HPDE6-E6E7 (cell line): ENCODE results near the gene SLC25A47.
"Not testable (repeated sequence)": the region's sequence is repeated elsewhere in the genome, so short reads cannot be mapped to it uniquely, and the experiment has no call there.

ENCODE experiments used
- DNase-seq: peaks from one replicate; pipeline ENCODE4 v3.0.0; 2011; ENCODE audit warnings: missing footprints; ENCODE audit errors: extremely low spot score

SLC25A47 gene

GRCh38 chr14:100323121-100323941 is at the start of gene SLC25A47:
TSS of gene SLC25A47 (plus strand) at chr14:100323339. CDS start at chr14:100323415, 76 bp downstream.
- no peak for DNase-seq

GRCh38 chr14:100274250-100274649 is 48.9 kb upstream of the SLC25A47 start:
- DNase-seq: no peak

- DNase-seq: no peak
Observed at GRCh38 chr14:100275214-100275613, 47.9 kb upstream of the SLC25A47 start.

- DNase-seq: no peak
Observed at GRCh38 chr14:100278702-100279101, 44.4 kb upstream of the SLC25A47 start.

GRCh38 chr14:100279133-100279532 is 44.0 kb upstream of the SLC25A47 start:
- no peak for DNase-seq

- DNase-seq: no peak
Observed at GRCh38 chr14:100279563-100279962, 43.6 kb upstream of the SLC25A47 start.

GRCh38 chr14:100281286-100282082 is 41.7 kb upstream of the SLC25A47 start:
- DNase-seq: no peak

GRCh38 chr14:100282083-100282350 is 41.1 kb upstream of the SLC25A47 start:
- DNase-seq: no peak

- peak; percentile 37 for DNase-seq
Observed at GRCh38 chr14:100282766-100283419, 40.2 kb upstream of the SLC25A47 start.

- not testable (repeated sequence) for DNase-seq
Observed at GRCh38 chr14:100283436-100283835, 39.7 kb upstream of the SLC25A47 start.

- DNase-seq: no peak
Observed at GRCh38 chr14:100283984-100284881, 38.9 kb upstream of the SLC25A47 start.

GRCh38 chr14:100285021-100285912 is 37.9 kb upstream of the SLC25A47 start:
- peak; percentile 79 for DNase-seq

GRCh38 chr14:100285913-100286400 is 37.2 kb upstream of the SLC25A47 start:
- no peak for DNase-seq

- DNase-seq: no peak
Observed at GRCh38 chr14:100286484-100287191, 36.5 kb upstream of the SLC25A47 start.

- DNase-seq: no peak
Observed at GRCh38 chr14:100287202-100287997, 35.7 kb upstream of the SLC25A47 start.

GRCh38 chr14:100287998-100288295 is 35.2 kb upstream of the SLC25A47 start:
- not testable (repeated sequence) for DNase-seq

GRCh38 chr14:100288382-100289185 is 34.6 kb upstream of the SLC25A47 start:
- no peak for DNase-seq
